ENCODE data around the gene ALAS1. TPM values are rescaled to one million over a fixed set of nuclear protein-coding genes. Genes with fewer than 3 reads are reported as not detected.

ALAS1 gene
- total and polyA plus RNA-seq, 2 of the 13 experiments (the other 11 are each of a cell fraction or from before 2014, with no cell fraction given) = 36.0 to 43.2 TPM

DNA sequence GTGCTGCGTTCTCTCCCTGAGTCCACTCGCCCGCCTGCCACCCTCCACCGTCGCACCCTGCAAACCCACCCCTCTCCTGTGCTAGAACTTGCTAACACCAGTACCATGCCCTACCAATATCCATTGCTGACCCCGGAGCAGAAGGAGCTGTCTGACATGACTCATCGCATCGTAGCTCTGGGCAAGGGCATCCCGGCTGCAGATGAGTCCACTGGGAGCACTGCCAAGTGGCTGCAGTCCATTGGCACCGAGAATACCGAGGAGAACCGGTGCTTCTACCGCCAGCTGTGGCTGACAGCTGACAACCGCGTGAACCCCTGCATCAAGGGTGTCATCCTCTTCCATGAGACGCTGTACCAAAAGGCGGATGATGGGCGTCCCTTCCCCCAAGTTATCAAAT is 4.9 kb upstream of the ALAS1 start:
- POLR2A ChIA-PET = no interaction called here
- intact Hi-C loops (cut with micrococcal nuclease; ENCODE audit: unreplicated experiment) = no loop called here
- BruUV-seq (replicated peaks) = no TSS peak

DNA sequence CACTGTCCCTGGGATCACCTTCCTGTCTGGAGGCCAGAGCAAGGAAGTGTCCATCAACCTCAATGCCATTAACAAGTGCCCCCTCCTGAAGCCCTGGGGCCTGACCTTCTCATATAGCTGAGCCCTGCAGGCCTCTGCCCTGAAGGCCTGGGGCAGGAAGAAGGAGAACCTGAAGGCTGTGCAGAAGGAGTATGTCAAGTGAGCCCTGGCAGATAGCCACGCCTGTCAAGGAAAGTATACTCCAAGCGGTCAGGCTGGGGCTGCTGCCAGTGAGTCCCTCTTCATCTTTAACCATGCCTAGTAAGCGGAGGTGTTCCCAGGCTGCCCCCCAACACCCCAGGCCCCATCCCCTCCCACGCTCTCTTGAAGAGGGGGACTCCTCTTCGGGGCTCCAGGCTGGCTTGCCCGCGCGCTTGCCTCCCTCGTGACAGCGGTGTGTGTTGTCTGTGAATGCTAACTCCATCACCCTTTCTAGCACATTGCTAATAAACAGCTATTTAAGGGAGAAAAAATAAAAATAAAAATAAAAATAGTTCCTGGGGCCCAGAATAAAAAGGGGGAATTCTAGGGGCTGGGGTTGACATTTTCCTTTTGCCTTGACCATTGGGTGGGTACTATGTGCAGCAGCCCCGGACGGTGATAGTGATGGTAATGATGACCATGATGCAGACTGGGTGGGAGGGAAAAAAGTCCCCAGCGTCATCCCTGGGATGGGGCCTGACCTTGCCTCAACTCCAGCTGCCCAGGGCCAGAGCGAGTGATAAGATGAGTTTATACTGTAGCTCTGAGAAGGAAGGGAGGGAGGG is 3.3 kb upstream of the ALAS1 start:
- Histone ChIP-seq H3K4me1 (ENCODE audit: insufficient read depth, low read length) (peaks cover 45% of the 10 kb centered on the region), H3K36me3 (replicated peaks in 1 of 2; ENCODE audit: control insufficient read depth in 1 of 2, insufficient read depth in 2 of 2, low read length in 2 of 2) (peaks cover 0 to 4% of the 10 kb centered on the region in 2 experiments; a peak in 1 of 5 replicates), H3K27me3 (ENCODE audit: control insufficient read depth in 1 of 2, insufficient read depth in 2 of 2, low read length in 2 of 2) (peaks cover 0 to 8% of the 10 kb centered on the region in 2 experiments; a peak in 1 of 5 replicates), H2AFZ (ENCODE audit: low read length) (no peak overlapping the region), H3K9me3 (ENCODE audit: low read length) (no peaks in the 10 kb centered on the region), H3K27ac (ENCODE audit: extremely low read length, insufficient read depth, low read length) (no peak overlapping the region), H4K20me1 (ENCODE audit: insufficient read depth, low read length) (no peaks in the 10 kb centered on the region), H3K9ac (ENCODE audit: insufficient read depth, low read depth, low read length) (no peak overlapping the region), H3K4me2 (ENCODE audit: low read depth, low read length) (no peak overlapping the region), H3K4me3 (replicated peaks in 1 of 3; ENCODE audit: insufficient read depth in 1 of 3, low read depth in 2 of 3, low read length in 3 of 3) (no peak overlapping the region), H3K79me2 (ENCODE audit: insufficient read depth, low read length) (peaks cover 11% of the 10 kb centered on the region)
- WGBS (ENCODE audit: low lambda C conversion rate) = 78% methylated on average over 11 of the region's 14 CpGs
- ATAC-seq (no peak), FAIRE-seq (no peak), DNase-seq (ENCODE audit: low spot score) (no peak)
- TF ChIP-seq ZNF317 (CRISPR knock-in tag; IDR thresholded peaks at IDR 0.05) (no peak), KAT2B (IDR thresholded peaks at IDR 0.05; ENCODE audit: borderline replicate concordance, low read depth, low read length) (no peak), RXRB (CRISPR knock-in tag; IDR thresholded peaks at IDR 0.05; ENCODE audit: borderline replicate concordance) (no peak), THAP11 (CRISPR knock-in tag; IDR thresholded peaks at IDR 0.05) (no peak)
- TF ChIP-seq, protein P1, sequence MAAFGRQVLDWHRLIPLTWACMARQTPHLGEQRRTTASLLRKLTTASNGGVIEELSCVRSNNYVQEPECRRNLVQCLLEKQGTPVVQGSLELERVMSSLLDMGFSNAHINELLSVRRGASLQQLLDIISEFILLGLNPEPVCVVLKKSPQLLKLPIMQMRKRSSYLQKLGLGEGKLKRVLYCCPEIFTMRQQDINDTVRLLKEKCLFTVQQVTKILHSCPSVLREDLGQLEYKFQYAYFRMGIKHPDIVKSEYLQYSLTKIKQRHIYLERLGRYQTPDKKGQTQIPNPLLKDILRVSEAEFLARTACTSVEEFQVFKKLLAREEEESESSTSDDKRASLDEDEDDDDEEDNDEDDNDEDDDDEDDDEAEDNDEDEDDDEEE (CRISPR knock-in tag; IDR thresholded peaks at IDR 0.05) = no peak
- BruUV-seq (replicated peaks) = no TSS peak
- CTCF ChIA-PET (ENCODE audit: low intra/inter-chr PET ratio, low total read pairs) = no interaction called here
- POLR2A ChIA-PET = no interaction called here
- in situ Hi-C loops (cut with HindIII; ENCODE audit: extremely low pct_ligation_motif_present, low pct_unique_long_range_greater_than_20kb) (no loop called here), intact Hi-C loops (cut with micrococcal nuclease; ENCODE audit: unreplicated experiment) (no loop called here)

More for the DNA sequence above, 4.9 kb upstream of the ALAS1 start:
- Histone ChIP-seq H3K9me3 (ENCODE audit: low read length) (no peaks in the 10 kb centered on the region), H3K9ac (ENCODE audit: insufficient read depth, low read depth, low read length) (no peak overlapping the region), H3K36me3 (replicated peaks in 1 of 2; ENCODE audit: control insufficient read depth in 1 of 2, insufficient read depth in 2 of 2, low read length in 2 of 2) (no peaks in the 10 kb centered on the region), H3K27me3 (ENCODE audit: control insufficient read depth in 1 of 2, insufficient read depth in 2 of 2, low read length in 2 of 2) (peaks cover 0 to 8% of the 10 kb centered on the region in 2 experiments; a peak in 1 of 5 replicates), H3K4me1 (ENCODE audit: insufficient read depth, low read length) (peaks cover 48% of the 10 kb centered on the region), H3K4me3 (replicated peaks in 1 of 3; ENCODE audit: insufficient read depth in 1 of 3, low read depth in 2 of 3, low read length in 3 of 3) (no peak overlapping the region), H3K4me2 (ENCODE audit: low read depth, low read length) (no peak overlapping the region), H2AFZ (ENCODE audit: low read length) (no peak overlapping the region), H3K79me2 (ENCODE audit: insufficient read depth, low read length) (no peaks in the 10 kb centered on the region), H3K27ac (ENCODE audit: extremely low read length, insufficient read depth, low read length) (no peak overlapping the region), H4K20me1 (ENCODE audit: insufficient read depth, low read length) (no peaks in the 10 kb centered on the region)
- 83% methylated on average over 9 of the region's 18 CpGs for WGBS (ENCODE audit: low lambda C conversion rate)
- CTCF ChIA-PET (ENCODE audit: low intra/inter-chr PET ratio, low total read pairs) = no interaction called here
- no peak for DNase-seq (ENCODE audit: low spot score)
- ATAC-seq = no peak
- FAIRE-seq = no peak
- TF ChIP-seq FOSL2 (CRISPR knock-in tag; IDR thresholded peaks at IDR 0.05) = peak; percentile 55
- TF ChIP-seq ZNF263 (CRISPR knock-in tag; IDR thresholded peaks at IDR 0.05) = peak; percentile 76
- no peak for TF ChIP-seq ZNF329 (CRISPR knock-in tag; IDR thresholded peaks at IDR 0.05; ENCODE audit: low read depth)
- TF ChIP-seq HNRNPL (IDR thresholded peaks at IDR 0.05; ENCODE audit: low read depth, low read length) = peak; percentile 75; the same call in 1 of the 2 replicates
- no peak for TF ChIP-seq ZNF790 (CRISPR knock-in tag; IDR thresholded peaks at IDR 0.05; ENCODE audit: borderline replicate concordance)
- TF ChIP-seq, protein P2, sequence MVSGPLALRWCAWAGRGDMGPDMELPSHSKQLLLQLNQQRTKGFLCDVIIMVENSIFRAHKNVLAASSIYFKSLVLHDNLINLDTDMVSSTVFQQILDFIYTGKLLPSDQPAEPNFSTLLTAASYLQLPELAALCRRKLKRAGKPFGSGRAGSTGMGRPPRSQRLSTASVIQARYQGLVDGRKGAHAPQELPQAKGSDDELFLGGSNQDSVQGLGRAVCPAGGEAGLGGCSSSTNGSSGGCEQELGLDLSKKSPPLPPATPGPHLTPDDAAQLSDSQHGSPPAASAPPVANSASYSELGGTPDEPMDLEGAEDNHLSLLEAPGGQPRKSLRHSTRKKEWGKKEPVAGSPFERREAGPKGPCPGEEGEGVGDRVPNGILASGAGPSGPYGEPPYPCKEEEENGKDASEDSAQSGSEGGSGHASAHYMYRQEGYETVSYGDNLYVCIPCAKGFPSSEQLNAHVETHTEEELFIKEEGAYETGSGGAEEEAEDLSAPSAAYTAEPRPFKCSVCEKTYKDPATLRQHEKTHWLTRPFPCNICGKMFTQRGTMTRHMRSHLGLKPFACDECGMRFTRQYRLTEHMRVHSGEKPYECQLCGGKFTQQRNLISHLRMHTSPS (CRISPR knock-in tag; IDR thresholded peaks at IDR 0.05; ENCODE audit: low read depth) = peak; percentile 39; the same call in 1 of the 2 replicates
- TF ChIP-seq ZNF44 (CRISPR knock-in tag; IDR thresholded peaks at IDR 0.05) = no peak
- in situ Hi-C loops (cut with HindIII; ENCODE audit: extremely low pct_ligation_motif_present, low pct_unique_long_range_greater_than_20kb) = no loop called here

Data from HepG2 (cell line).